Endometrium (tissue), 2 donors: Measurements from ENCODE around the gene TUBE1.
"Not testable (repeated sequence)": the region's sequence is repeated elsewhere in the genome, so short reads cannot be mapped to it uniquely, and the experiment has no call there.

ENCODE experiments used
- FAIRE-seq: peaks from 2 replicates; lab custom pipeline; 2012; peaks lifted over from hg19 to GRCh38; lab: Jason Lieb, UNC
- donor health status: control.
- donor health status: control.

Gene TUBE1

DNA sequence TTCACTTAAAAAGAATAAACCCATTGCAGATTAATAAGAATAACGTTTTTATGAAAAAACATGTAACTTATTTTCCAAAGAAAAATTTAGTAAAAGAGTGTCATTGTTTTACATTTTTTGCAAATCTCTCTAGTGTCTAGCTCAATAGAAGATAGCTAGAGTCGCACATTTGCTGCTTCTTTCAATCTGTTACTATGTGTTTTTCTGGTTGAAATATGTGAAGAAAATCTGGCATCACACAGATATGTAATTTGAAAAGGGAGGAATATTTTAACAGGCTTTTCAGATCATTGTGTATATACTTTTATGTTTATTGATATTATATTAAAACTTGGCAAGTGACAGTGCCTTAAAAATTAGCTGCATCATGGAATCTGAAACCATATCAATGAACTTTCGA lies 24.3 kb downstream of the TUBE1 start:
- FAIRE-seq, result no peak

DNA sequence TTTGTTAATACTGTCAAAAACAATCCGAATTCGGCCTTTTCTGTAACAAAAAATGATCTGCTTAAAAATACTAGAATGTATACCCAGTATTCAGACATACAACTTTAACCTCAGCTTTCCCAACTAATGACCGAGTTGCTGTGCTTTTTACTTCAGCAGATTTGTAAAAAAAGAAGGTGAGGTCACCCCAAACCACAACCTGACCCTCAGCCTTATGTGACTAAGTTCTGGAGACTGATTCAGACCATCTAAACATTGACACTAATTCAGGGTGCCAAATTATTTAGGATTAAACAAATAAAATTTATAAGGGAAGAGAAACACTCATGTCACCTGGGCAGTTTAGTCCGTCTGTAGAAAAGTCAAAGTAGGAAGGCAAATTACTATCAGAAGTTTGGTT lies 25.7 kb downstream of the TUBE1 start:
- no peak for FAIRE-seq

DNA sequence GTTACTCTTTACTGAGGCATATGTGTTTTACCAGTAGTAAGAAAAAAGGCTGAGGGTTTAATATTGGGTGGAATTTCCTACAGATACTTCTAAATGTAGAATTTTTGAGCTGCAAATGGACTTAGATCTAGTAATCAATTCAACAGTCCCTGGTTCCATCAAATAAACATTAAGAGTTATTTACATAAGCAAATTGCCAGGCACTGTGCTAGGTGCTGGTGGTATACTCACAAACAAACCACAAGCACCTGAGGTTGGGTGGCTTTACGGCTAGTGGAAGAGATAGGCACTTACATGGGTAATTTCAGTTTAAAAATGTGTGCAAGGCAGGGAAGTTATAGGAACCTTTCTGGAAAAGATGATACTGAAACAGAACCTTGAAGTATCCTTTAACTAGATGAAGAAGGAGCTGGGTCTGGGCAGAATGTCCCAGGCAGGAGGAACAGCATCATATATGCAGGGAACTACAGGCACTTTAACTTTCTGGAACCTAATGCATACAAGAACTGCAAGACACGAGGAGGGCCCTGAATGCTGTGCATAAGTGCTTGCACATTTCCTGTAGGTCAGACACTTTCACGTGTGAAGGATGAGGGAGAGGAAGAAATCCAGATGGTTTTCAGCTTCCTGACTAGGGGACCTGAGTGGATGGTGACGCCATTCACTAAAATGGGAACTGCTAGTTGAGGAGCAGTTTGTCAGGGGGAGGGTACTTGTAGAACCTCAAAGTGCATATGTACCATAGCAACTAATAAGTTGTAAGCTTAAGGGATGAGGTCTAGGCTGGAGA lies 28.8 kb downstream of the TUBE1 start:
- no peak for FAIRE-seq

DNA sequence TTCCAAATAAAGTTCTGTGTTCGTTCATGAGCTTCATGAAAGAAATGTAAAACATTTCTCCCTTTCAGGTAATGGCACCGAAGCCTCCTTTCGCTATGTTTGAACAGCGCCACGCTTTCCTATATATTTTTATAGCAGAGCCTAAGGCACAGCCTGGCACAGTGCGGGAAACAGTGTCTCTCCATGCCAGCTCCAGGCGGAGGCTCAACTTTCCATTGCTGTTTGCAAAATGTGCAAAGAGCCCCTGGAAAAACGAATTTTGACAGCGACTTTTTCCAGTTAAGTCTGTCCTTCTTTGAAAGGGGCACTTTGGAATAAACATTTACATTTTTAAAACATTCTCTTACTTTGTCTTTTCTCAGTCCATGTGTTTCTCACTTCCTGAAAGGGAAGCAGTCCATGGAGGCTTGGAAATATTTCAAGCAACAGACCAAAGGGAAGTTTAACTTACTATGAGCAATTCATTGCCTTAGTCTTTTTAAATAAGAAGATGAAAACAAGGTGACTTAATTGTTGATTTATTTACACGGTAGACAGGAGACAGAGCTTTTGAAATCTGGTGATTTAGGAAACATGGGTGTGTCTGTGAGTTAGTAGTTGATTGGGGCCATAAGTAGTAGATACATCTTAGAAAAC lies 32.6 kb downstream of the TUBE1 start:
- FAIRE-seq, result no peak

DNA sequence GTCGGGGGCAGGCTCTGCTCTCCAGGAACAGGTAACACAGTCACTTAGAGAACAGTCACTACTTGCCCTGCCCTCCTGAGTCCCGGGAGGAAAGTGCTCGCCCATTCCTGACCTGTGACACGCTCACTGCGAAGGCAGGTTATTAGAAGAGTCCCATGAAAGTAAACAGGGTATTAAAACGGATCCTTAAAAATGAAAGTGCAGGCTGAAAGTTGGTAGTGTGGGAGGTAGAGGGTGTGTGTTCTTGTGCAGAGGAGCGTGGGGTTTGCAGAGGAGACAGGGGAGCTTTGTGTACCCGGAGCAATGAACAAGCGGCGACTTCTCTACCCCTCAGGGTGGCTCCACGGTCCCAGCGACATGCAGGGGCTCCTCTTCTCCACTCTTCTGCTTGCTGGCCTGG lies 33.3 kb downstream of the TUBE1 start, which contains the start of gene CCN6:
TSS of gene CCN6 (plus strand) at position 104 of the 400 bp plus-strand sequence. CDS start at position 358, 254 bp downstream.
- FAIRE-seq, result no peak

DNA sequence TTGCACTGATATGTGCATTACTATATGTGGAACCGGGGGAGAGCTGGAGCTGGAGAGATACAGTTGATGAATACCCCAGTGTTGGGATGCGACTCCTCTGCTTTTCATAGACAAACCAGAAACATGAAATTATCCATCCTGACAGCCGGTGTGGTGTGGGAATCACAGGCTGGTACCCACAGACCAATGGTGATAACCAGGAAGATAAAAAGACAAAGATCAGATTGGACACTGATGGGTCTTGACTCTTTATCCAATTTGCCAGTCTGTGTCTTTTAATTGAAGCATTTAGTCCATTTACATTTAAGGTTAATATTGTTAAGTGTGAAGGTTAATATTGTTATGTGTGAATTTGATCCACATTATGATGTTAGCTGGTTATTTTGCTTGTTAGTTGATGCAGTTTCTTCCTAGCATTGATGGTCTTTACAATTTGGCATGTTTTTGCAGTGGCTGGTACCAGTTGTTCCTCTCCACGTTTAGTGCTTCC lies 36.0 kb downstream of the TUBE1 start:
- not testable (repeated sequence) for FAIRE-seq

DNA sequence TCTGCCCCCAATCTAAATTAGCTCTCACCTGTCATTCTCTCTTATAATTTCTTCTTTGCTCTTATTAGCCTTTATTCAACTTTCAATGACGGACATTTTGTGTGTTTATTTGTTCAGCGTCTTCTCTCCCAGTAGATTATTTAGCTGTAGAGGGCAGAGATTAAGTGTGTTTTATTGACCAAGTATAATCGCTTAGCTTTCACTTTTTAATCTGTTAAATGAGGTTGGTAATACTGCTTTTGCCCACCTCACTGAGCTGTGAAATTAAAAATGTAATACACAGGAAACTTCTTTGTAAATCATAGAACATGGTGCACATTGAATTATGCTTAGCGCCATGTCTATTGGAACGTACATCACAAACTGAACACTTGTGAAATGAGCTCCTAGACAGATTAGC lies 36.9 kb downstream of the TUBE1 start:
- no peak for FAIRE-seq

DNA sequence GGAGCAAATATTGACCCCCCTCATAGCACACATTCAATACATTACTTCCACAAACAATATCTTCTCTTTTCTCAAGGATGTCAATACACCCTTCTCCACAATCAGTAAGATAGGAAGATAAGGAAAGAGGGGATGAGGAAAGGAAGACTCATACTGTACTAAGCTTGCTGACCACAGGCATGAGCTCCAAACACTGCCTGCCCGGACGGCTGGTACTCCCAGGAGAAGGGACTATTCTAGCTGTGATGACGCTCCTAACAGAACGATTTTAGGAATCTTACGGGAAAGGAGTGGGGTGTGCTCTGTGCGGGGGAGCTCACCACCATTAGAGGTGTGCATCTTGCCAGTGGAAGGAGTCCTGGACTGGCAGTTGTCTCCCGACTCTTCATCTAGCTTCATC lies 37.3 kb downstream of the TUBE1 start:
- FAIRE-seq, result no peak

DNA sequence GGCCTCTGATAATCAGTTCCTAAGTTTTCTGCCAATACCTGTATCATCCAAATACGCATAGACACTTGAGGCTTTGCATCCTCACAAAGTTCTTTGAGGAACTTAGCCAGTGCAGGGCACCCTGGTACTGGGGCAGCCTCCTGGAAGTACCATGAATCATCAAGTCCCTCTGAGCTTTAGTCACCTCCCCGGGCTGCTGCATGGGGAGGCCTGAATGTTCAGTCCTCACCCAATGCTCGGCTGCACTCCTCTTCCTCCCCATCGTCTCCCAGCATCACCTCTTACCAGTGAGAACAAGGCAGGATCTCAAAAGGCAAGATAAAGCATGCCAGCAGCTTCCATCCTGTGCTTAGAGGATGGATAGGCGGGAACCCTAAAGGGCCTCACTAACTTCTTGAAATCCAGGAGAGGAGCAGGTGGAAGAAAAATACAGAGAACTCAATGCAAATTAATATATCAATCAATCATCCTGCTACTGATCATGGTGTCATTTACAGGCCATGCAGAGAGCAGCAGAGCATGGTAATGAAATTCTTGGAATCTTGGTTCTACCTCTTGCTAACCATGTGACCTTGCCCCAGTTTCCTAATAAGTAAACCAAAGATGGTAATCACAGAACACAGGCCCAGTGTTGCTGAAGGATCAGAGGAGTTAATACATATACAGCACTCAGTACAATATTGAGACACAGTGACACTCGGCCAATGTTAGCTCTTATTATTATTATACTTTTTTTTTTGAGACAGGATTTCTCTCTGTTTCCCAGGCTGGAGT lies 38.1 kb downstream of the TUBE1 start:
- FAIRE-seq, result no peak

DNA sequence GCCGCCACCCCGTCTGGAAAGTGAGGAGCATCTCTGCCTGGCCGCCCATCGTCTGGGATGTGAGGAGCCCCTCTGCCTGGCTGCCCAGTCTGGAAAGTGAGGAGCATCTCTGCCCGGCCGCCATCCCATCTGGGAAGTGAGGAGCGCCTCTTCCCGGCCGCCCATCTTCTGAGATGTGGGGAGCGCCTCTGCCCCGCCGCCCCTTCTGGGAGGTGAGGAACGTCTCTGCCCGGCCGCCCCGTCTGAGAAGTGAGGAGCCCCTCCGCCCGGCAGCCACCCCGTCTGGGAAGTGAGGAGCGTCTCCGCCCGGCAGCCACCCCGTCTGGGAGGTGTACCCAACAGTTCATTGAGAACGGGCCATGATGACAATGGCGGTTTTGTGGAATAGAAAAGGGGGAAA lies 39.8 kb downstream of the TUBE1 start:
- not testable (repeated sequence) for FAIRE-seq

DNA sequence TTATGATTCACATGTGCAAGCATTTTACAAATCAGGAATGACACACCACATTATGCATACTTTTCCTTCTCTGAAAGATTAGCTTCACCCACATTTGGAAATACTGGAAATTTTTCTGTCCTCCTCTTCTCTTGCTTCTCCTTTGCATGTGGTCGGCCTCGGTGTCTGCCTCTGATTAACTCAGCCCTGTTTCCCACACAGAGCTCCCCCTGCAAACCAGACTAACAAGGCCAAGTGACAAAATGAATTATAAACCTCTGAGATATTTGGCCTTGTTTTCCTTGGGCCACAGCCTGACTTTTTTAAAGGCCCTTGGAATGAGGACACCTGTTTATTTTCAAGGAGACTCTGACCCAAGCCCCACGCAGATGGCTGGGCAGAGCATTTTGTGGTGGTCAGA lies 42.4 kb downstream of the TUBE1 start:
- no peak for FAIRE-seq

DNA sequence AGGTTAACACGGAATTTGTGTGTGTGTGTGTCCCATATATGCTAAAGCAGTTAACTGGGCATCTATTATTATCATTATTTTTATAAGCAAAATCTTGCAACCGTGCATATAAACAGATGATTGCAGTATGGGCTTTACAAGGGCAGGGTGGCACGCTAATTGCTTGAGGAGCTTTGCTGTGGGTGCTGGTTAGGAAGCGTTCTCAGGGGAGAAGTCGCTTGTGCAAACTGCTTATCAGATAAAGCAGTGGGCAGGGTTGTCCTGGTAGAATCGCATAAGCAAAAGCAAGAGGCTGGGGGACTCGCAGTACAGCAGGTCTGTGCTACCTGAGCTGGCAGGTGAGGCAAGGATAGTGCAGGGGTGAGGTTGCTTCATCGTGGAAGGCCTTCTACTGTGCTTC lies 43.1 kb downstream of the TUBE1 start:
- no peak for FAIRE-seq

DNA sequence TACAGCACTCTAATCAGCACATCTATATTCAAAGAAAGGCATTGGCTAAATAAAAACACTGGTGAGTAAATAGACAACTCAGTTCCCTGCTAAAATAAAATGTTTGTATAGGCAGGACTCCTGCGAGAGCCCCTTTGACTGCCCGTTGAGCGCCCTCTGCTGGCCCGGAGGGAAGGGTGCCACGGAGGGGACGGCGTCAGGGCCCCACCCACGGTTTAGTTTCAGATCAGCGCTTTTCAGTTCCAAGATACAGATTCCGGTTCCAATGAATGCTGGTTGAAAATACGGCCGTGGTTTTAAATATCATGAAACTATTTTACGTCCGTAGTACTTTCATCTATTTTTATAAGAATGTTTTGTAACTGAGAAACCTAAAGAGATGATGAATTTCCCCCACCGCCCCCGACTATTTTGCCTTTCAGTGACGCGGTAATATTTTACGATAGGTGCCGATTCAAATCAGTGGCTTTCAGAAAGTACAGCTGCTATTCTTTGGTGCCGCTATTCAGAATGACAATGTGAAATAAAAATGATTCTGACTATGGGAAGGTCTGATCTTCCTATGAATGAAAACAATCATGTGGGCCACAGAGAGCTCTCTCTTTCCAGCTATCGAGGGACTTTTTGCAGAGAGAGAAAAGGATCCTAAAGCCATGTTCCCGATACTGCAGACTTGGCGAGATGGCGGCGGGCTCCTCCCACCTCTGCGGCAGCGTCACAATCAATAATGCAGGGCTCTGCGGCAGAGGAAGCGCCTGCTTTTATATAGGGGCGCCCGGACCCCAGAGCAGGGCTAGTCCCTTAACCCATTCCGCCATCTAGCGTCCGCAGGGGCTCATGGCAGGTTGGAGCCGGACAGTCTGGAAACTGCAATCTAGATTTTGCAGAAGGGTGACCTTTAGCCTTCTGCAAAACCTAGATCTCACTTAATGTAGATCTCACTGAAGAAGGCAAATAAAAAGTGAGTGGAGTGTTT lies 44.0 kb downstream of the TUBE1 start:
- peak; percentile 79 for FAIRE-seq

DNA sequence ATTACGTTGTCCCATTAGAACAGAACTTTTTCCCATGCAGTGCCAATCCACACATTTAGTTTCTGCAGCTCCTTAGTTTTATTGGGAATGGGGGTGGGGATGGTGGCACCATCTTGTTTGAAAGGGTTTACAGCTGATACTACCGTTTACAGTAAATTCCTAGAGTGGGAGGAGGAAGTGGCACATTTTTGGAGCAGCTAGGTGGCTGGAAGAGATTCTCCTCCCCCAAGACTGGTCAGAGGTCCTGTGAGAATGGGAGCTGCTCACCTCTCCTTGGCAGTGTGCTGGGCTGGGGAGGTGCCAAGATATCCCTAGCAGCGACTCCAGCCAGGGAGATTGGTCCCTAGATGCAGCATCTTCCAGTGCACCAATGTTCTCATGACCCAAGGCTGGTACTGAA lies 45.7 kb downstream of the TUBE1 start:
- no peak for FAIRE-seq

DNA sequence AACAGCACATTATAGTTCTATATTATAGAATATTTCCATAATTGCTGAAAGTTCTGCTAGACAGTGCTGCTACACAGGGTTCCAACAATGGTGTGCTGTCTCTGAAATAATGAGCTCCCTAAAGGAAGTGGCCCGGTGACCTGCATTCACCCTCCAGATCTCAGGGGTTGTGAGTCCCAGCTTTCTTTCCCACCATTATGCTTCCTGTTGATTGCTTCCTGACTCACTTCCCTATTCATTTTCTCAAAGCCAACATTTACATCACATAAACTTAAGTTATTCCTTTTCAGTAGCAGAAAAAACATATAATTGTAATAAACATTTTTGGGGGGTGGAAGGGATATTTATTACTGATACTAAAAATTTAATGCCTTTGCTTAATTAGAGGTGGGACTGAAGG lies 46.3 kb downstream of the TUBE1 start:
- peak; percentile 59 for FAIRE-seq

DNA sequence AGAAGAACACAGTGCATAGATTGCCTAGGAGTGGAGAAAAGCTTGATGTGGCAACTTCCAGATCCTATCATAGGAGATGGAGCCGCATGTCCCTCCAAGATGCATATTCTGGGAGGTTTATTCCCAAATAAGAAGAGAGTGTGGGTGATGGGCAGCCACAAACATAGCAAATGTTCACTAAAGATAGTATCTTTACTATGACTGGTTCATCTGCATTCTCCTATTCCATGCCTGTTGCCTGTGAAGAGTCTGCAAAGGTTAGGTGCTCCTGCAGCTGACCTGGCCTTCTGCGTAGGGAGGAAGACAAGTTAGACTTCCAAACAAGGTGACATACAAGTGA lies 47.9 kb downstream of the TUBE1 start:
- FAIRE-seq, result no peak

DNA sequence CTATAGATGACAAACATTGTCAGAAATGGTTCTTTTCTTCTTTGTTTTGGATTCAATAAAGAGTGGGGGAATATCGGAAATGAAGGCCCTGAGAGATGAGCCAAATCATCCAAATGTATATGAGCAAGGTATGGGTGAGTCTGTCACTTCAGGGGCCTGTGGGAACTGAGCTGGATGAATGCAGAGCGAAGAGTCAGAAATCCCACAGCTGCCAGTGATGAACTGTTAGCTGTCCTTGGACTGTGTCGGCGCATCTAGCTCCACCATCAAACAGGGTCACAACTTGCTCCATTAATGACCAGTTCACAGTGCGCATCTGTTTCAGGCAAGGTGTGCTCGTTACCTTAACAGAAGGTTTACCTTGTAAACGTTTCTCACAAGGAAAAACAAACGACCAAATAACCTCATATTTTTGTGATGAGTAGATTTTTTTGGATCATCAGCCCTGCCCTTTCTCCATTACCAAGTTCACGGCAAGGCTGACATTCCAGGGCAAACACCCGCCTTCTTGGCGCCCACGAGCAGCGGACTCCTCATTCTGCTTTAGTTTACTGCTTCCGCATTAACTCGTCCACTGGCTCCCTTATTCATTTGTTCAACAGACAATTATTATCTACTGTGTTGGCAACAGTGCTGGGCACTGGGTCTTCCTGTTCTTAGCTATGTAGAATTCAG lies 48.4 kb downstream of the TUBE1 start:
- FAIRE-seq, result no peak

DNA sequence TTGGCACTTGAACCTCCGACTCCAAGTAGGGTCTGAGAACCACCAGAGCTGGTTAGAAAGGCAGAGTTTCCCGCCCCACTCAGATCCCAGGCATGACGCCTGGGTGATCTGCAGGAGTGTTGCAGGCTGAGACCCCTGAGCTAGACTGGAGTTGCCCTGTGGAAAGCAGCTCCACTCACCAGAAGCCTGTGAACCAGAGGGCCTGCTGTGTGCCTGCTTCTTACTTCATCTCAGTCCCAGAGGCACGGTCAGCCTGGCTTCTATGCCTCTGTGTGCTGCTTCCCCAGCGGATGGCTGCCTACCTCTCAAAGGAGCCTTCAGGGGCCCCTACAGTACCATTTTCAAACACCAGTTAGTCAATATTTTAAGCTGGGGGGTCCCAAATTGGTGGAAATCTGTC lies 49.0 kb downstream of the TUBE1 start:
- no peak for FAIRE-seq

DNA sequence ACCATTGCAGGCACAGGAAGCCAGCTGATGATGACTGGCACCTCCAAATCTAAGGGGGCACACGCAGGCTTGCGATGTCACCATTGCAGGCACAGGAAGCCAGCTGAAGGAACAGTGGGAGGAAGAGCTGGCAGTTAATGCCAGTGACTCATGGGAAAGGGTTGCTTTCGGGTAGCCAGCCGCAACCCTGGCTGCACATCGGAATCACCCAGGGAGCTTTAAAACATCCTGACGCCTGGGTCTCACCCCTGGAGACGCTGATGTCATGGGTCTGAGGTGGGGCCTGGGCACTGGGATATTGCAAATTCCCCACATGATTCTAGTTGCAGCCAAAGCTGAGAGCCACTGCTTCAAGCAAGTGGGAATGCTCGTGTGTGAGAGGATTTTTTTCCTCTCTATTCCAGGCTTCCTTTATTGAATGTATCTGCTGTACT lies 49.5 kb downstream of the TUBE1 start:
- no peak for FAIRE-seq

DNA sequence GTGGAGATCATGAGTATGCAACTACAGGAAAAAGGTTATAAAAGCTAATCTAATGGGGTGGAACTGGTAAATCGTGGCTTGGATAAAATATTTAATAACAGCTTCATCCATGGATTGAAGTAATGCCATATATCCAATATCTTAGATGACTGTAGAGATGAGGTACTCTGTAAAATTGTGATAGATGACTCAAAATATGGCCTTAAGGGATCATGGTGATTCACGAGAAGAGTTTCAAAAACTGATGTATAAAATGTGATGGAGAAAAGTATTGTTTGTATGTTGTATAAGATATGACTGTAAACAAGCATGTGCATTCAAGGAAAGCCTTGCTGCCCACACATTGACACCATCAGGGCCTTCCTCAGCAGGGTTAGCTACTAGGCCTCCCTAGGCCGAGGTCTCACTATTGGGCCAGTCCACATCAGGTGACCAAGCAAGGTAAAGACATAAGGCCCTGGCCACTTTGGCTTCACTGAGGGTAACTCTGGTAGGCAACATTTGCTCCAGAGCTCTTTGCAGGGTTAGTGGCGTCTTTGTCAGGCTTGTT lies 51.1 kb downstream of the TUBE1 start:
- FAIRE-seq, result no peak

DNA sequence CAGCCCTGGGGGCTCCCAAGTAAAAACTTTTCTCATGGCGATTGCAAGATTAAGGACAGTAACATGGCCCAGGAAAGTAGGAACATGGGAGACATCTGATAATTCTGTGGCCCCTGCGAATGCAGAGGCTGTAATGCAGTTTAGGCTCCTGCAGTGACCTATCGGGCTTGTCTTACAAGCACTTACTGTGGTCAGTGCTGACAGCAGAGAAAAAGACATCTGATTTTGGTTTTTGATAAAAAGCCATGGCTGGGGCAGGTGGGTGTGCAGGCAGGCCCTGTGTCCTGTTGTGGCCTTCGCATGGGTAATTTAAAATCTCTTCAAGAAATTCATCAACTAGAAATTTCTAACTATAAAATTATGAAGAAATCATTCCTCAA lies 52.7 kb downstream of the TUBE1 start:
- no peak for FAIRE-seq
